ENCODE results near the gene FAM81B.
A peak's percentile ranks its signal among the peaks of the same experiment; 100 is the strongest.

The FAM81B gene

GRCh38 chr5:95471942-95472341 is 80.8 kb downstream of the FAM81B start:
- peak; percentile 47 for DNase-seq

- DNase-seq: no peak
Measured at GRCh38 chr5:95484421-95484820, 93.3 kb downstream of the FAM81B start.

DNA sequence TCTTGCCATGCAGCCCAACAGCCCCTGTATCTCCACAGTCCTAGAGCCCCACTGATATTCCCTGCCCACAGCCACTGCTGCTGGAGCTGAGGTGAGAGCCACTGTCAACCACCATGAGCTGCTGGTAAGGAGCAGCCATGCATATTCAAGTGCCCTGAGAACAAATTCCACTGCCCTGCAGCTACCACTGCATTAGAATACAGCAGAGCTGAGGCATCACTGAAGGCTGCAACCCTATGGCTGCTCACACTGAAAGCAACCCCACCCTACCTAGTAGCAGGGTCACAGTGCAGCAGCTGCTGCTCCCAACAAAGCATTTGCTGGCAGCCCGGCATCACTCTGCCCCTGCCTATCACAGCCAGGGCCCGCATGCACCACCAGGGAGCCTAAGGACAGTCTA is 95.0 kb downstream of the FAM81B start:
- no peak for DNase-seq

GRCh38 chr5:95487880-95488279 is 96.7 kb downstream of the FAM81B start:
- DNase-seq: no peak
